Calu3 (cell line): ENCODE measurements around the gene TSHZ2. TPM values are rescaled to one million over a fixed set of nuclear protein-coding genes. Genes with fewer than 3 reads are reported as not detected.

Experiments used
- BruUV-seq: library from RNA; stranded (reverse); fragments of 400-500 nt; replicated peaks from 2 replicates; lab custom pipeline; 2021; lab: Mats Ljungman, UMichigan
- CTCF ChIA-PET: fragments of 300-600 bp; sonication (Branson Sonifier 250); formaldehyde crosslinking; loops from one replicate; lab custom pipeline; 2022; ENCODE audit warnings: antibody characterized with exemption; lab: Charles Lee
- DNase-seq: peaks from one replicate; pipeline ENCODE4 v3.0.0; 2022
- H3K27ac Mint-ChIP-seq: one replicate; pipeline ENCODE4 v1.8.0; 2022; ENCODE audit warnings: mixed read lengths; ENCODE audit not compliant: unreplicated experiment
- H3K27me3 Mint-ChIP-seq: one replicate; pipeline ENCODE4 v1.8.0; 2022; ENCODE audit warnings: mixed read lengths; ENCODE audit not compliant: unreplicated experiment
- H3K36me3 Mint-ChIP-seq: one replicate; pipeline ENCODE4 v1.8.0; 2022; ENCODE audit warnings: mild to moderate bottlenecking, moderate library complexity, mixed read lengths; ENCODE audit not compliant: insufficient read depth, unreplicated experiment
- H3K4me1 Mint-ChIP-seq: one replicate; pipeline ENCODE4 v1.8.0; 2022; ENCODE audit warnings: mild to moderate bottlenecking, low read depth, mixed read lengths; ENCODE audit not compliant: unreplicated experiment
- H3K4me3 Mint-ChIP-seq: one replicate; pipeline ENCODE4 v1.8.0; 2022; ENCODE audit warnings: mild to moderate bottlenecking, low read depth, moderate library complexity, mixed read lengths; ENCODE audit not compliant: unreplicated experiment
- H3K9me3 Mint-ChIP-seq: one replicate; pipeline ENCODE4 v1.8.0; 2022; ENCODE audit warnings: low read depth, mixed read lengths; ENCODE audit not compliant: unreplicated experiment
- intact Hi-C: fragments of 100-400 bp; cut with micrococcal nuclease; formaldehyde crosslinking; loops from one replicate; pipeline ENCODE4 v1.10.0; 2022; ENCODE audit not compliant: unreplicated experiment
- total RNA-seq: library from RNA; stranded (reverse); gene quantifications from 2 replicates; pipeline ENCODE4 v1.2.3, GENCODE V29; 2022
- TF ChIP-seq, protein P1 (sequence below): fragments of 200-600 bp; IDR thresholded peaks from one replicate; pipeline ENCODE4 v1.8.0; 2022; ENCODE audit warnings: antibody characterized with exemption; ENCODE audit not compliant: unreplicated experiment

Gene TSHZ2
- total RNA-seq, 1 experiment from 2014 or later: not detected

DNA sequence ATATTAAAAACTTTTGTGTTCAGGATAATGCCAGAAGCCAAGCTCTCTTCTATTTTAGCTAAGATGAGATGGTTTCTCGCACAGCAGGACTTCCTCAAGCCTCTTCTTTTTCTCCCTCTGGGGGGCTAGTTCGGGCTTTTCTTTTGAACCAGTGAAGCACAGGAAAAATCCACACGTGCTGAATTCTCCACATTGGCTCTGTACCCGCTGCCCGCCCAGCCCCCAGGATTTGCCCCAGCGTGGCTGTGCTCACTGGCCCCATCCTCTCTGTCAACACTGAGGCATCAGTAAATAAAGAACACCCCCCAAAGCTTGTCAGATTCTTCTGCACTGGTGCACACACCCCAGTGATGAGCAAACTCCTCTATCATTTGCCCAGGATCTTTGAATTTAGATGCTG lies 388.7 kb downstream of the TSHZ2 start:
- H3K36me3 Mint-ChIP-seq: no peaks in the 10 kb centered on the region
- peaks cover 23% of the 10 kb centered on the region for H3K27me3 Mint-ChIP-seq
- peaks cover under 1% of the 10 kb centered on the region for H3K9me3 Mint-ChIP-seq
- DNase-seq: no peak
- intact Hi-C loops: no loop called here
- no peak overlapping the region for H3K27ac Mint-ChIP-seq
- no TSS peak for BruUV-seq
- TF ChIP-seq, protein P1, sequence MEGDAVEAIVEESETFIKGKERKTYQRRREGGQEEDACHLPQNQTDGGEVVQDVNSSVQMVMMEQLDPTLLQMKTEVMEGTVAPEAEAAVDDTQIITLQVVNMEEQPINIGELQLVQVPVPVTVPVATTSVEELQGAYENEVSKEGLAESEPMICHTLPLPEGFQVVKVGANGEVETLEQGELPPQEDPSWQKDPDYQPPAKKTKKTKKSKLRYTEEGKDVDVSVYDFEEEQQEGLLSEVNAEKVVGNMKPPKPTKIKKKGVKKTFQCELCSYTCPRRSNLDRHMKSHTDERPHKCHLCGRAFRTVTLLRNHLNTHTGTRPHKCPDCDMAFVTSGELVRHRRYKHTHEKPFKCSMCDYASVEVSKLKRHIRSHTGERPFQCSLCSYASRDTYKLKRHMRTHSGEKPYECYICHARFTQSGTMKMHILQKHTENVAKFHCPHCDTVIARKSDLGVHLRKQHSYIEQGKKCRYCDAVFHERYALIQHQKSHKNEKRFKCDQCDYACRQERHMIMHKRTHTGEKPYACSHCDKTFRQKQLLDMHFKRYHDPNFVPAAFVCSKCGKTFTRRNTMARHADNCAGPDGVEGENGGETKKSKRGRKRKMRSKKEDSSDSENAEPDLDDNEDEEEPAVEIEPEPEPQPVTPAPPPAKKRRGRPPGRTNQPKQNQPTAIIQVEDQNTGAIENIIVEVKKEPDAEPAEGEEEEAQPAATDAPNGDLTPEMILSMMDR: no peak
- no peak overlapping the region for H3K4me3 Mint-ChIP-seq
- CTCF ChIA-PET: no interaction called here
- H3K4me1 Mint-ChIP-seq: no peaks in the 10 kb centered on the region

DNA sequence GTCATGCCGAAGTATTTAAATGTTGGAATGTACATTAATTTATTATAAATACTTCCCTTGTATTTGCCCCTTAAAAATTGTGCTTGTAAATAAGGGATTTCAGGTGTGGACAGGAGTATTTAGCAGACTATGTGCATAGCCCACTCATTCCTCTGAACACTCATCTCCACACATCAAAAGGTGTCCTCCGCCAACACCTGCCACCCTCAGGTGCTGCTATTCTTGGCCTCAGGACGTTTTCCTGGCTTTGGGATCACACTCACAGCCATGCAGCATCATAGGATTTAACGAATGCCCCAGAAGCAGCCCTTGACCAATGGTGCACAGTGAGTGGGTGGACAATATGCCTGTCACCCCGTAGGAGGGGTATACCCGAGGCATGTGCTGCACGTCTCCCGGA lies 390.6 kb downstream of the TSHZ2 start:
- H3K27me3 Mint-ChIP-seq: peaks cover 28% of the 10 kb centered on the region
- intact Hi-C loops: no loop called here
- no TSS peak for BruUV-seq
- no peak overlapping the region for H3K4me3 Mint-ChIP-seq
- DNase-seq: no peak
- H3K36me3 Mint-ChIP-seq: no peaks in the 10 kb centered on the region
- H3K27ac Mint-ChIP-seq: no peak overlapping the region
- TF ChIP-seq, protein P1: no peak
- H3K4me1 Mint-ChIP-seq: no peaks in the 10 kb centered on the region
- no peaks in the 10 kb centered on the region for H3K9me3 Mint-ChIP-seq
- CTCF ChIA-PET: no interaction called here

DNA sequence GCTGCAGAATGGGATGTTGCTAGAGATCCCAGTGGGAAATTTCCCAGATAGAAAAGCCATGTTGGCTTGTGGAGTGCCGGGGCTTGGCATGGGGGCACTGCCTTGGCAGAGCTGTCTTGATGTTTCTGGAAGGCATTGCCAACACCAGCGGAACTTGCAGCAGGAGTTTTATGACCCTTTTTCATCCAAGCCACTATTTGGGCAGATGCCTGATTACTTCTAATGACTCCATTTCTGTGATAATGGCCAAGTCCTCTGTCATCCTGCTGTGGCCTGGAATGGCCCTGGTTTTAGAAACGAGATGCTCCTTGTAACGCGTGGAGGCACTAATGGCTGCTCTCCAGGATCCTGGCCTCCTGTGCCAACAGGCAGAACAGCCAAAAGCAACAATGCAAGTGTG lies 392.5 kb downstream of the TSHZ2 start:
- no TSS peak for BruUV-seq
- peaks cover 39% of the 10 kb centered on the region for H3K27me3 Mint-ChIP-seq
- no peak overlapping the region for H3K27ac Mint-ChIP-seq
- CTCF ChIA-PET: no interaction called here
- no peak for DNase-seq
- H3K4me3 Mint-ChIP-seq: no peak overlapping the region
- intact Hi-C loops: no loop called here
- TF ChIP-seq, protein P1: no peak
- no peaks in the 10 kb centered on the region for H3K36me3 Mint-ChIP-seq
- H3K9me3 Mint-ChIP-seq: no peaks in the 10 kb centered on the region
- H3K4me1 Mint-ChIP-seq: no peaks in the 10 kb centered on the region

DNA sequence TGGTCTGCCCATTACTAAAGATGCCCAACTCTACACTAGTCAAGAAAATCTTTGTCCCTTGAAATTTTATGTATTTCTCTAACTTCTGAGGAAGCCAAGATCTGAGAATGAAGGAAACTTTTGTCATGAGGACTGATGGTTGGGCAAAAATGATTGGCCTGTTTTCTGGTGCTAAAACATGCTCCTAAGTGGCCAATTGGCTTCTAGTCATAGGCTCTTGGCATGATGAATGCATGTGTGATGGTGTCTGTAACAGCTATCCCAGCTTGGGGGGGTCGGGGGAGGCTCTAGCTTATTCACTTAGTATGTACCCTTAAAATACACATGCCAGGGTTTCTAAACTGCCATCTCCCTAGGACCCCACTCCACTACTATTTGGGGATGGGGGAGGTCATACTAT lies 392.9 kb downstream of the TSHZ2 start:
- no TSS peak for BruUV-seq
- Mint-ChIP-seq H3K27me3 (peaks cover 42% of the 10 kb centered on the region), H3K4me3 (no peak overlapping the region), H3K36me3 (no peaks in the 10 kb centered on the region), H3K27ac (no peak overlapping the region), H3K4me1 (no peaks in the 10 kb centered on the region), H3K9me3 (no peaks in the 10 kb centered on the region)
- TF ChIP-seq, protein P1: no peak
- CTCF ChIA-PET: no interaction called here
- intact Hi-C loops: no loop called here
- no peak for DNase-seq
